Hindlimb muscle (tissue), 1 donor: ENCODE measurements around the gene THAP8. TPM values are rescaled to one million over a fixed set of nuclear protein-coding genes. Genes with fewer than 3 reads are reported as not detected.

Experiments used
- DNase-seq: peaks from one replicate; pipeline ENCODE4 v3.0.0-alpha.2; 2013
- polyA plus RNA-seq: library from polyadenylated mRNA; unstranded; fragments of 120-200 nt; gene quantifications from one replicate; pipeline ENCODE4 v1.2.1, GENCODE V29; 2013; ENCODE audit not compliant: insufficient read length

THAP8 gene
- polyA plus RNA-seq, 1 donor: 11.2 TPM

- no peak for DNase-seq
Observed at GRCh38 chr19:35993923-35994598, 60.0 kb downstream of the THAP8 start.

DNA sequence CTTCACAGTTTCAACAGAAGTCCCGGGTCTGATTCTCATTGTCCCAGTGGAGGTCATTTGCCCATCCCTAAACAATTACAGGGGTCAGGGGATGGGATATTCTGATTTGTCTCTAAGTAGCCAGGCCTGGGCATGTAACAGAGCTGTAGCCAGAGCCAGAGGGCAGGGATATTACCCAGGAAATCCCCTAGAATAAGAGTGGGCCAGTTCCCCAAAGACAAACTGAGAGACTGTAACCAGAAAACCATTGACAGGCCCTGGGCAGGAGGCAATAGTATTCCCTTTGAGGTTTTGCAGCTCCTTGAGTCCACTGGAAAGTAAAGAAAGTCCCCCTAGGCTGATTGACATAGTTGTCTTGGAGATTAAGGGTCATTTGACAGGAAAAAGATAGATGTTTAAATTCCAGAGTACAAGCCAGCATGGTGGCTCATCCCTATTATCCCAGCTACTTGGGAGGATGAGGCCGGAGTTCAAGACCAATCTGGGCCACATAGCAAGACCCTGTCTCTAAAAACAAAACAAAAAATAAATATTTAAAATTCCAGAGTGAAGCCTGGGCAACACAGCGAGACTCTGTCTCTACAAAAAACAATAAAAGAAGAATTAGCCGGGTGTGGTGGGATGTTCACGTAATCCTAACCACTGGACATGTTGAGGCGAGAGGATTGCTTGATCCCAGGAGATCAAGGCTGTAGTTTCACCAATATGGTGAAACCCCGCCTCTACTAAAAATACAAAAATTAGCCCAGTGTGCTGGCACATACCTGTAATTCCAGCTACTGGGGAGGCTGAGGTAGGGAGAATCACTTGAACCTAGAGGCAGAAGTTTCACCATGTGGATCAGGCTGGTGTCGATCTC, 60.9 kb downstream of the THAP8 start:
- no peak for DNase-seq

GRCh38 chr19:35991731-35992450, 62.2 kb downstream of the THAP8 start:
- DNase-seq: no peak

- no peak for DNase-seq
Observed at GRCh38 chr19:35990771-35991730, 63.0 kb downstream of the THAP8 start.

GRCh38 chr19:35990156-35990555, 63.9 kb downstream of the THAP8 start:
- no peak for DNase-seq

DNA sequence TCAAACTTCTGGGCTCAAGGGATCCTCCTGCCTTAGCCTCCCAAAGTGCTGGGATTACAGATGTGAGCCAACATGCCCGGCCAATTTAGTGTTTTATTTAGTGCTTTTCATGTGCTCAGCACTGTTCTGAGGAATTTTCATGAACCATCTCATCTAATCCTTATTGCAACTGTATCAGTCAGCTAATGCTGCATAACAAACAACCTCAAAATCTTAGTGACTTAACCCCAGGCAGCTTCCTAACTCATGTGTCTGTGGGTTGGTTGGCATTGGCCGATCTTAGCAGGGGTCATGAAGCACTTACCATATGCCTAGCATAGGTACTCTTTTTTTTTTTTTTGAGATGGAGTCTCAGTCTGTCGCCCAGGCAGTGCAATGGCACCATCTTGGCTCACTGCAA, 65.3 kb downstream of the THAP8 start:
- DNase-seq: no peak

DNA sequence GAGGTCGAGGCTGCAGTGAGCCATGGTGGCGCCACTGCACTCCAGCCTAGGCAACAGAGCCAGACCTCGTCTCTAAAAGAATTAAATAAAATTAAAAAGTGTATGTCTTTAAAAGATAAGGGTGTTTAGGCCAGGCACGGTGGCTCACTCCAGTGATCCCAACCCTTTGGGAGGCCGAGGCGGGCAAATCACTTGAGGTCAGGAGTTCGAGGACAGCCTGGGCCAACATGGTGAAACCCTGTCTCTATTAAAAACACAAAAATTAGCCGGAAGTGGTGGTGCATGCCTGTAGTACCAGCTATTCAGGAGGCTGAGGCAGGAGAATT, 66.6 kb downstream of the THAP8 start:
- DNase-seq: no peak

- no peak for DNase-seq
Observed at GRCh38 chr19:35986664-35987570, 67.2 kb downstream of the THAP8 start.

DNA sequence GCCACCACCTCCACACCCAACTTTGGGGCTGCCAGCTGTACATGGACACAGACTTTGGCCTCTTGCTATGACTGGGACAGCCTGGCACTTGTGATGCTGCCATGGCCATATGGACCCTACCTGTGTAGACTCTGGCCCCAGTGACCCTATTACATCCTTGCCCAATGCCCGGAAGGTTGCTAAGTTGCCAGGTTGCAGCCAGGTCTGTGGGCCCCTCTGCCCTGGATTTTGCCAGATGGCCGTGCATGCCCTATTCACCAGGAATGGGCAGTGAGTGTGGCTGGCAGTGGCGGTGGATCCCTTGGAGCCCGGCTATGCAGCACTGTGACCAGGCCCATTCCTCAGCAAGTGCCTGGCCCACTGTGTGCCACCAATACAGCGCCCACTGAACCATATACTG, 68.0 kb downstream of the THAP8 start:
- no peak for DNase-seq

Other genes with a start within 250 kb of the THAP8 start
- 0.12 TPM for gene PRODH2, start 241.4 kb downstream of the THAP8 start, polyA plus RNA-seq
- 0.71 TPM for gene NPHS1, start 201.8 kb downstream of the THAP8 start, polyA plus RNA-seq
- 0.31 TPM for gene KIRREL2, start 197.4 kb downstream of the THAP8 start, polyA plus RNA-seq
- gene APLP1, start 185.7 kb downstream of the THAP8 start, polyA plus RNA-seq: 6.2 TPM
- gene NFKBID, start 153.7 kb downstream of the THAP8 start, polyA plus RNA-seq: 2.1 TPM
- 8.3 TPM for gene HCST, start 151.8 kb downstream of the THAP8 start, polyA plus RNA-seq
- gene TYROBP, start 146.0 kb downstream of the THAP8 start, polyA plus RNA-seq: 25.8 TPM
- 8.6 TPM for gene LRFN3, start 117.9 kb downstream of the THAP8 start, polyA plus RNA-seq
- 15.9 TPM for gene SDHAF1, start 59.1 kb downstream of the THAP8 start, polyA plus RNA-seq
- gene SYNE4, start 45.5 kb downstream of the THAP8 start, polyA plus RNA-seq: 0.27 TPM
- 10.9 TPM for gene ALKBH6, start 40.1 kb downstream of the THAP8 start, polyA plus RNA-seq
- 19.3 TPM for gene CLIP3, start 21.4 kb downstream of the THAP8 start, polyA plus RNA-seq
- gene WDR62, start 612 bp upstream of the THAP8 start, polyA plus RNA-seq: 3.1 TPM
- gene OVOL3, start 56.9 kb upstream of the THAP8 start, polyA plus RNA-seq: not detected
- gene POLR2I, start 60.6 kb upstream of the THAP8 start, polyA plus RNA-seq: 55.2 TPM
- gene TBCB, start 61.2 kb upstream of the THAP8 start, polyA plus RNA-seq: 93.2 TPM
- 542 TPM for gene CAPNS1, start 85.8 kb upstream of the THAP8 start, polyA plus RNA-seq
- 221 TPM for gene COX7A1, start 98.2 kb upstream of the THAP8 start, polyA plus RNA-seq
- gene ZNF565, start 160.4 kb upstream of the THAP8 start, polyA plus RNA-seq: 6.7 TPM
- 58.6 TPM for gene ZNF146, start 160.8 kb upstream of the THAP8 start, polyA plus RNA-seq